HEK293 (cell line): ENCODE measurements around the gene IGIP.
A peak's percentile ranks its signal among the peaks of the same experiment; 100 is the strongest.

Experiments
- ATF2 ChIP-seq: fragments of 450-650 bp; formaldehyde crosslinking; IDR thresholded peaks from 2 replicates; pipeline ENCODE4 v1.5.1; 2016; ENCODE audit warnings: missing biosample characterization, missing genetic modification characterization, low read depth
- BCL6B ChIP-seq: fragments of 450-650 bp; formaldehyde crosslinking; IDR thresholded peaks from 2 replicates; pipeline ENCODE4 v1.5.1; 2017; ENCODE audit warnings: missing biosample characterization, missing genetic modification characterization
- HOXC10 ChIP-seq: sonication (generic); formaldehyde crosslinking; IDR thresholded peaks from 2 replicates; pipeline ENCODE4 v1.8.1; 2023; ENCODE audit warnings: mild to moderate bottlenecking, missing genetic modification reagents
- KLF8 ChIP-seq: fragments of 450-650 bp; formaldehyde crosslinking; IDR thresholded peaks from 2 replicates; pipeline ENCODE4 v1.5.1; 2016; ENCODE audit warnings: missing biosample characterization, missing genetic modification characterization
- KLF9 ChIP-seq: fragments of 450-650 bp; formaldehyde crosslinking; IDR thresholded peaks from 2 replicates; pipeline ENCODE4 v1.5.1; 2016; ENCODE audit warnings: missing biosample characterization, missing genetic modification characterization, low read depth
- MYNN ChIP-seq: fragments of 450-650 bp; formaldehyde crosslinking; IDR thresholded peaks from 2 replicates; pipeline ENCODE4 v1.5.1; 2016; ENCODE audit warnings: missing biosample characterization, missing genetic modification characterization, borderline replicate concordance
- SP3 ChIP-seq: fragments of 450-650 bp; formaldehyde crosslinking; IDR thresholded peaks from 2 replicates; pipeline ENCODE4 v1.5.1; 2016; ENCODE audit warnings: missing biosample characterization, missing genetic modification characterization
- SP7 ChIP-seq: fragments of 450-650 bp; formaldehyde crosslinking; IDR thresholded peaks from 2 replicates; pipeline ENCODE4 v1.5.1; 2016; ENCODE audit warnings: missing biosample characterization, missing genetic modification characterization
- WT1 ChIP-seq: fragments of 450-650 bp; formaldehyde crosslinking; IDR thresholded peaks from 2 replicates; pipeline ENCODE4 v1.5.1; 2016; ENCODE audit warnings: missing biosample characterization, missing genetic modification characterization
- ZBTB49 ChIP-seq: fragments of 450-650 bp; formaldehyde crosslinking; IDR thresholded peaks from 2 replicates; pipeline ENCODE4 v1.5.1; 2016; ENCODE audit warnings: missing biosample characterization, missing genetic modification characterization, low read depth
- ZBTB8A ChIP-seq: fragments of 450-650 bp; formaldehyde crosslinking; IDR thresholded peaks from 2 replicates; pipeline ENCODE4 v1.5.1; 2016; ENCODE audit warnings: missing biosample characterization, missing genetic modification characterization
- ZFHX2 ChIP-seq: fragments of 450-650 bp; formaldehyde crosslinking; conservative IDR thresholded peaks from 2 replicates; pipeline ENCODE4 v1.5.1; 2016; ENCODE audit warnings: missing biosample characterization, missing genetic modification characterization
- ZNF114 ChIP-seq: fragments of 450-650 bp; formaldehyde crosslinking; IDR thresholded peaks from 2 replicates; pipeline ENCODE4 v1.5.0; 2017; ENCODE audit warnings: missing biosample characterization, missing genetic modification characterization
- ZNF155 ChIP-seq: fragments of 450-650 bp; formaldehyde crosslinking; IDR thresholded peaks from 2 replicates; pipeline ENCODE4 v1.5.1; 2016; ENCODE audit warnings: missing biosample characterization, missing genetic modification characterization
- ZNF174 ChIP-seq: fragments of 450-650 bp; formaldehyde crosslinking; IDR thresholded peaks from 2 replicates; pipeline ENCODE4 v1.5.0; 2017; ENCODE audit warnings: missing biosample characterization, mild to moderate bottlenecking, missing genetic modification characterization
- ZNF202 ChIP-seq: fragments of 450-650 bp; formaldehyde crosslinking; IDR thresholded peaks from 2 replicates; pipeline ENCODE4 v1.5.1; 2016; ENCODE audit warnings: missing biosample characterization, missing genetic modification characterization, borderline replicate concordance
- ZNF280D ChIP-seq: fragments of 450-650 bp; formaldehyde crosslinking; IDR thresholded peaks from 2 replicates; pipeline ENCODE4 v1.5.1; 2016; ENCODE audit warnings: missing biosample characterization, missing genetic modification characterization
- ZNF350 ChIP-seq: fragments of 450-650 bp; formaldehyde crosslinking; IDR thresholded peaks from 2 replicates; pipeline ENCODE4 v1.5.0; 2017; ENCODE audit warnings: missing biosample characterization, mild to moderate bottlenecking, missing genetic modification characterization
- ZNF48 ChIP-seq: fragments of 450-650 bp; formaldehyde crosslinking; IDR thresholded peaks from 2 replicates; pipeline ENCODE4 v1.5.1; 2016; ENCODE audit warnings: missing biosample characterization, missing genetic modification characterization
- ZNF513 ChIP-seq: fragments of 450-650 bp; IDR thresholded peaks from 2 replicates; pipeline ENCODE4 v1.5.1; 2018; ENCODE audit warnings: missing biosample characterization, missing genetic modification characterization
- ZNF514 ChIP-seq: fragments of 450-650 bp; formaldehyde crosslinking; IDR thresholded peaks from 2 replicates; pipeline ENCODE4 v1.5.1; 2016; ENCODE audit warnings: missing biosample characterization, missing genetic modification characterization
- ZNF529 ChIP-seq: fragments of 450-650 bp; formaldehyde crosslinking; IDR thresholded peaks from 2 replicates; pipeline ENCODE4 v1.5.1; 2017; ENCODE audit warnings: missing genetic modification characterization, missing biosample characterization; ENCODE audit not compliant: insufficient replicate concordance
- ZNF530 ChIP-seq: fragments of 450-650 bp; formaldehyde crosslinking; IDR thresholded peaks from 2 replicates; pipeline ENCODE4 v1.5.1; 2016; ENCODE audit warnings: low read depth, missing biosample characterization, missing genetic modification characterization
- ZNF596 ChIP-seq: fragments of 450-650 bp; IDR thresholded peaks from 2 replicates; pipeline ENCODE4 v1.5.0; 2018; ENCODE audit warnings: missing biosample characterization, mild to moderate bottlenecking, missing genetic modification characterization, moderate library complexity
- ZNF629 ChIP-seq: fragments of 450-650 bp; formaldehyde crosslinking; IDR thresholded peaks from 2 replicates; pipeline ENCODE4 v1.5.1; 2017; ENCODE audit warnings: missing biosample characterization, missing genetic modification characterization
- ZNF654 ChIP-seq: fragments of 450-650 bp; formaldehyde crosslinking; IDR thresholded peaks from 2 replicates; pipeline ENCODE4 v1.5.1; 2016; ENCODE audit warnings: low read depth, missing biosample characterization, missing genetic modification characterization
- ZNF692 ChIP-seq: fragments of 450-650 bp; formaldehyde crosslinking; IDR thresholded peaks from 2 replicates; pipeline ENCODE4 v1.5.1; 2016; ENCODE audit warnings: missing biosample characterization, missing genetic modification characterization
- ZNF777 ChIP-seq: fragments of 450-650 bp; formaldehyde crosslinking; IDR thresholded peaks from 2 replicates; pipeline ENCODE4 v1.5.1; 2017; ENCODE audit warnings: missing biosample characterization, missing genetic modification characterization, borderline replicate concordance
- ZNF792 ChIP-seq: fragments of 450-650 bp; formaldehyde crosslinking; IDR thresholded peaks from 2 replicates; pipeline ENCODE4 v1.5.1; 2016; ENCODE audit warnings: missing biosample characterization, missing genetic modification characterization

The IGIP gene

GRCh38 chr5:140174465-140175366 is 49.0 kb downstream of the IGIP start, which contains the start of gene CYSTM1 (continued):
- TF ChIP-seq ZNF48, result no peak
- TF ChIP-seq ZNF202 (tag by site-specific recombination), result no peak
- TF ChIP-seq ZNF692 (tag by site-specific recombination), result peak; percentile 21; the same call in 1 of the 2 replicates
- TF ChIP-seq ZBTB8A (tag by site-specific recombination), result peak; percentile 85; the same call in 1 of the 2 replicates
- TF ChIP-seq ZNF596 (tag by site-specific recombination), result no peak
- peak; percentile 81 for TF ChIP-seq SP3 (tag by site-specific recombination)
- TF ChIP-seq MYNN (tag by site-specific recombination), result no peak
- TF ChIP-seq BCL6B (tag by site-specific recombination), result no peak
- TF ChIP-seq KLF8 (tag by site-specific recombination), result peak; percentile 68; the same call in 1 of the 2 replicates
- TF ChIP-seq ZNF280D (tag by site-specific recombination), result no peak
- TF ChIP-seq ZBTB49 (tag by site-specific recombination), result no peak
- no peak for TF ChIP-seq ZNF654 (tag by site-specific recombination)
- TF ChIP-seq ZNF155 (tag by site-specific recombination), result no peak
- no peak for TF ChIP-seq ZNF513 (tag by site-specific recombination)
- no peak for TF ChIP-seq ZNF792 (tag by site-specific recombination)
- no peak for TF ChIP-seq ZNF777 (tag by site-specific recombination)
- no peak for TF ChIP-seq ZNF514 (tag by site-specific recombination)
- 0 out of 2 replicates have a peak, but pooled peaks have one; percentile 58 for TF ChIP-seq WT1 (tag by site-specific recombination)
- peak; percentile 93 for TF ChIP-seq KLF9
- TF ChIP-seq HOXC10 (CRISPR knock-in tag), result no peak
- peak; percentile 99 for TF ChIP-seq ZNF629 (tag by site-specific recombination)
- peak; percentile 54 for TF ChIP-seq SP7
- peak; percentile 90 for TF ChIP-seq ATF2 (tag by site-specific recombination)
- peak; percentile 64 for TF ChIP-seq ZFHX2 (tag by site-specific recombination)
- no peak for TF ChIP-seq ZNF174 (tag by site-specific recombination)
- no peak for TF ChIP-seq ZNF350 (tag by site-specific recombination)
- no peak for TF ChIP-seq ZNF530
- no peak for TF ChIP-seq ZNF114 (tag by site-specific recombination)
- no peak for TF ChIP-seq ZNF529 (tag by site-specific recombination)
